Measurements from ENCODE around the gene RASAL2. TPM values are rescaled to one million over a fixed set of nuclear protein-coding genes. Genes with fewer than 3 reads are reported as not detected.

The RASAL2 gene
- total and polyA plus RNA-seq, 2 of the 13 experiments (the other 11 are each of a cell fraction or from before 2014, with no cell fraction given): 5.4 to 5.9 TPM

DNA sequence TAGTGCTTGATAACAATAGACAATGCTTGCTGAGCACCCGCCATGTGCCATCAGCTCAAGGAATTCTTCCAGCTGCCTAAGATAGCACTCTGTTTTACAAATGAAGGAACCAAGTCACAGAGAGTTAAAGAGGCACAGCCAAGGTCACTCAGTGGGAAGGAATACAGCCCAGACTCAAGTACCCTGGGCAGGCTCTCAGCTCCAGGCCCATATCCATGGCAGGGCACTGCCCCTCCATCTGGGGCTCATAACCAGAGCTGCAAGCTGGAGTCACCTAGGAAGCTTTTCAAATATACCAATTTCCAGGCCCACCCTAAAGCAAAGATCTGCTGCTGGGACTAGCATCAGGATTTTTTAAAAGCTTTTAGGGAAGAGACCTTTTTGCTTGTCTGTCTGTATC lies 401.3 kb downstream of the RASAL2 start:
- TF ChIP-seq ZNF550 (CRISPR knock-in tag; IDR thresholded peaks at IDR 0.05; ENCODE audit: borderline replicate concordance) (no peak), SNRNP70 (IDR thresholded peaks at IDR 0.05; ENCODE audit: low read depth, low read length) (no peak), ZNF850 (CRISPR knock-in tag; conservative IDR thresholded peaks at IDR 0.05) (no peak), POLR2A (IDR thresholded peaks at IDR 0.05; ENCODE audit: insufficient read depth in 1 of 2, low read depth in 2 of 2, low read length in 2 of 2) (no peak)
- Histone ChIP-seq H2AFZ (ENCODE audit: low read length) (no peak overlapping the region), H3K9me3 (ENCODE audit: low read length) (no peaks in the 10 kb centered on the region), H3K4me2 (ENCODE audit: low read depth, low read length) (no peak overlapping the region), H3K27me3 (ENCODE audit: control insufficient read depth in 1 of 2, insufficient read depth in 2 of 2, low read length in 2 of 2) (peaks cover 7 to 50% of the 10 kb centered on the region in 2 experiments; a peak in 4 of 5 replicates), H3K9ac (ENCODE audit: insufficient read depth, low read depth, low read length) (no peak overlapping the region), H3K36me3 (replicated peaks in 1 of 2; ENCODE audit: control insufficient read depth in 1 of 2, insufficient read depth in 2 of 2, low read length in 2 of 2) (no peaks in the 10 kb centered on the region), H3K4me3 (replicated peaks in 1 of 3; ENCODE audit: insufficient read depth in 1 of 3, low read depth in 2 of 3, low read length in 3 of 3) (no peak overlapping the region), H3K79me2 (ENCODE audit: insufficient read depth, low read length) (no peaks in the 10 kb centered on the region), H3K4me1 (ENCODE audit: insufficient read depth, low read length) (peaks cover 2% of the 10 kb centered on the region; the same call in 1 of the 2 replicates), H4K20me1 (ENCODE audit: insufficient read depth, low read length) (no peaks in the 10 kb centered on the region), H3K27ac (ENCODE audit: extremely low read length, insufficient read depth, low read length) (no peak overlapping the region)
- intact Hi-C loops (cut with micrococcal nuclease; ENCODE audit: unreplicated experiment) (no loop called here), in situ Hi-C loops (cut with HindIII; ENCODE audit: extremely low pct_ligation_motif_present, low pct_unique_long_range_greater_than_20kb) (no loop called here)
- DNase-seq (ENCODE audit: low spot score): no peak
- POLR2A ChIA-PET: no interaction called here
- CTCF ChIA-PET (ENCODE audit: low intra/inter-chr PET ratio, low total read pairs): no interaction called here
- no peak for ATAC-seq
- 48% methylated on average over 1 of the region's 1 CpG for WGBS (ENCODE audit: low lambda C conversion rate)
- FAIRE-seq: no peak
- no TSS peak for BruUV-seq (replicated peaks)

DNA sequence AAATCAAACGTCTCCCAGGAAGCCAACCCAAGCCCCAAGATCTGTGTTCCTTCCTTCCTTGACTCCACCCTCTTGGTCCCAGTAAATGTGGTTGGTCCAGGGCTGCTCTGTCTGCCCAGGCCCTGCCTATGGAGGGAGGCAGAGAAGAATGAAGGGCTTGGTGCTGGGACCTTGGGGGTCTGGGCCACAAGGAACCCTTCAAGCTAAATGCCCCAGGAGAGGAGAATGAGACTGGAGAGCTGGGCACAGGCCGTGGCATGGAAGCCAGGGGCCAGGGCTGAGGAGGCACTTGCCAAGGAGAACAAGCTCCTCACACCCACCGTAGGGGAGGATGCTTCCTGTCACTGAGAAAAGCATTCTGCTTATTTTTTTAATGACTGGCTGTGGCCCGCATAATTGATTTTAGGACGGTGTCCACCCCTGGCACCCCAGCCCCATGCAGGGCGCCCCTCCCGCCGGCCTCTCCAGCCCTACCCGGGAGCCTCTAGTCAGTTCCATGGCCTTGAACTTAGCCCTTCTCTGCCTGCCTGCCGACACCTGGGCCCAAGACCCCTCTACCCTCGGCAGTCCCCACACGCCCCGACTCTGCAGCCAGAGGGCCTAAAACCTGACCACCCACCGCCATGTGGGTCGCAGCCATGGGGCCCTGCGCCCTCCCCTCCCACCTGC lies 402.0 kb downstream of the RASAL2 start:
- no peak for FAIRE-seq
- CTCF ChIA-PET (ENCODE audit: low intra/inter-chr PET ratio, low total read pairs): no interaction called here
- H3K36me3 ChIP-seq (replicated peaks in 1 of 2; ENCODE audit: control insufficient read depth in 1 of 2, insufficient read depth in 2 of 2, low read length in 2 of 2): no peaks in the 10 kb centered on the region

More for the DNA sequence above, 402.0 kb downstream of the RASAL2 start:
- Histone ChIP-seq H3K79me2 (ENCODE audit: insufficient read depth, low read length) (no peaks in the 10 kb centered on the region), H3K9me3 (ENCODE audit: low read length) (no peaks in the 10 kb centered on the region), H3K27me3 (ENCODE audit: control insufficient read depth in 1 of 2, insufficient read depth in 2 of 2, low read length in 2 of 2) (peaks cover 7 to 44% of the 10 kb centered on the region in 2 experiments; a peak in 4 of 5 replicates), H4K20me1 (ENCODE audit: insufficient read depth, low read length) (no peaks in the 10 kb centered on the region), H3K9ac (ENCODE audit: insufficient read depth, low read depth, low read length) (no peak overlapping the region), H2AFZ (ENCODE audit: low read length) (no peak overlapping the region), H3K4me3 (replicated peaks in 1 of 3; ENCODE audit: insufficient read depth in 1 of 3, low read depth in 2 of 3, low read length in 3 of 3) (no peak overlapping the region), H3K4me1 (ENCODE audit: insufficient read depth, low read length) (peaks cover 9% of the 10 kb centered on the region; the same call in 1 of the 2 replicates), H3K4me2 (ENCODE audit: low read depth, low read length) (no peak overlapping the region), H3K27ac (ENCODE audit: extremely low read length, insufficient read depth, low read length) (no peak overlapping the region)
- TF ChIP-seq ZNF343 (CRISPR knock-in tag; IDR thresholded peaks at IDR 0.05) (no peak), ZNF451 (CRISPR knock-in tag; IDR thresholded peaks at IDR 0.05) (no peak), ZNF652 (CRISPR knock-in tag; IDR thresholded peaks at IDR 0.05; ENCODE audit: borderline replicate concordance, low read depth) (no peak), ZBTB3 (CRISPR knock-in tag; IDR thresholded peaks at IDR 0.05; ENCODE audit: borderline replicate concordance, low read depth) (no peak), NFYB (CRISPR knock-in tag; IDR thresholded peaks at IDR 0.05) (no peak), ZNF850 (CRISPR knock-in tag; conservative IDR thresholded peaks at IDR 0.05) (no peak), ZNF101 (CRISPR knock-in tag; IDR thresholded peaks at IDR 0.05; ENCODE audit: borderline replicate concordance, low read depth) (no peak), ZNF205 (CRISPR knock-in tag; IDR thresholded peaks at IDR 0.05) (no peak), MIER3 (CRISPR knock-in tag; IDR thresholded peaks at IDR 0.05; ENCODE audit: borderline replicate concordance) (no peak), ZNF777 (CRISPR knock-in tag; IDR thresholded peaks at IDR 0.05) (no peak), NFIC (IDR thresholded peaks at IDR 0.05; ENCODE audit: low read length) (no peak)
- TF ChIP-seq, protein P1, sequence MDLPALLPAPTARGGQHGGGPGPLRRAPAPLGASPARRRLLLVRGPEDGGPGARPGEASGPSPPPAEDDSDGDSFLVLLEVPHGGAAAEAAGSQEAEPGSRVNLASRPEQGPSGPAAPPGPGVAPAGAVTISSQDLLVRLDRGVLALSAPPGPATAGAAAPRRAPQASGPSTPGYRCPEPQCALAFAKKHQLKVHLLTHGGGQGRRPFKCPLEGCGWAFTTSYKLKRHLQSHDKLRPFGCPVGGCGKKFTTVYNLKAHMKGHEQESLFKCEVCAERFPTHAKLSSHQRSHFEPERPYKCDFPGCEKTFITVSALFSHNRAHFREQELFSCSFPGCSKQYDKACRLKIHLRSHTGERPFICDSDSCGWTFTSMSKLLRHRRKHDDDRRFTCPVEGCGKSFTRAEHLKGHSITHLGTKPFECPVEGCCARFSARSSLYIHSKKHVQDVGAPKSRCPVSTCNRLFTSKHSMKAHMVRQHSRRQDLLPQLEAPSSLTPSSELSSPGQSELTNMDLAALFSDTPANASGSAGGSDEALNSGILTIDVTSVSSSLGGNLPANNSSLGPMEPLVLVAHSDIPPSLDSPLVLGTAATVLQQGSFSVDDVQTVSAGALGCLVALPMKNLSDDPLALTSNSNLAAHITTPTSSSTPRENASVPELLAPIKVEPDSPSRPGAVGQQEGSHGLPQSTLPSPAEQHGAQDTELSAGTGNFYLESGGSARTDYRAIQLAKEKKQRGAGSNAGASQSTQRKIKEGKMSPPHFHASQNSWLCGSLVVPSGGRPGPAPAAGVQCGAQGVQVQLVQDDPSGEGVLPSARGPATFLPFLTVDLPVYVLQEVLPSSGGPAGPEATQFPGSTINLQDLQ (CRISPR knock-in tag; IDR thresholded peaks at IDR 0.05): no peak
- TF ChIP-seq, protein P2, sequence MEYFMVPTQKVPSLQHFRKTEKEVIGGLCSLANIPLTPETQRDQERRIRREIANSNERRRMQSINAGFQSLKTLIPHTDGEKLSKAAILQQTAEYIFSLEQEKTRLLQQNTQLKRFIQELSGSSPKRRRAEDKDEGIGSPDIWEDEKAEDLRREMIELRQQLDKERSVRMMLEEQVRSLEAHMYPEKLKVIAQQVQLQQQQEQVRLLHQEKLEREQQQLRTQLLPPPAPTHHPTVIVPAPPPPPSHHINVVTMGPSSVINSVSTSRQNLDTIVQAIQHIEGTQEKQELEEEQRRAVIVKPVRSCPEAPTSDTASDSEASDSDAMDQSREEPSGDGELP (IDR thresholded peaks at IDR 0.05; ENCODE audit: borderline replicate concordance, low read depth): no peak
- BruUV-seq (replicated peaks): no TSS peak
- intact Hi-C loops (cut with micrococcal nuclease; ENCODE audit: unreplicated experiment) (no loop called here), in situ Hi-C loops (cut with HindIII; ENCODE audit: extremely low pct_ligation_motif_present, low pct_unique_long_range_greater_than_20kb) (no loop called here)
- WGBS (ENCODE audit: low lambda C conversion rate): 40% methylated on average over 9 of the region's 16 CpGs
- no peak for ATAC-seq
- POLR2A ChIA-PET: no interaction called here
- DNase-seq (ENCODE audit: low spot score): no peak

All from HepG2 (cell line).